Measurements from ENCODE around the gene DNAL4. TPM values are rescaled to one million over a fixed set of nuclear protein-coding genes. Genes with fewer than 3 reads are reported as not detected.

The DNAL4 gene
- polyA plus RNA-seq, 1 donor (not counting 4 experiments of a cell fraction or from before 2014, with no cell fraction given) = 11.4 TPM

DNA sequence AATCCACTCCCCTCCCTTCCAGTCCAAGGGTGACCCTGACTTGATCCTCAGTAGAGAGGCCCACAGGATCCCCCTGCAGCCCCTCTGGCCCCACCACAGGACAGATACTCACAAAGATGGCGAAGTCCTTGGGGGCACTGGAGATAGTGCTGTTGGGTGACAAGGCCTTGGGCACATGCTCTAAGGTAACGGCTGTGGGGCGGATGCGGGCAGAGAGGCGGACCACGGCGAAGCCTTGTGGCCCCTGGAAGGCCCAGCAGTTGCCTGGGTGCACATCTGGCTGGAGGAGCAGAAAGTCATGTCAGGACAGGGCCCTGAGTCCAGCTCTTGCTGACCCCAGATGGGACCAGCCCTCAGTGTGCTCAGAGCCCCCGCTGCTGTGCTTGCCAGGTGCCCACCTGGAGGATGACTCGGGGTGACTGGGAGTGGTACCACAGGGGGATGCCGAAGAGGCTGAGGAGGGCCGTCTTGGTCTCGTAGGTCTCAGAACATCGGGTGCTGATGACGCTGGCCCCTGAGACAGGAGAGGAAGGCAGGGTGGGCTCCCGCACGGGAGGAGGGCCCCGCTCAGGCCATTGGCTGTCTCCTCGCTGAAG, 55.4 kb downstream of the DNAL4 start:
- Histone ChIP-seq H3K79me2 (ENCODE audit: control insufficient read depth, insufficient read depth, low read length) (no peaks in the 10 kb centered on the region), H3K4me1 (ENCODE audit: control insufficient read depth, extremely low read depth, insufficient read depth, low read length) (peaks cover 18% of the 10 kb centered on the region), H3K4me2 (ENCODE audit: control insufficient read depth, extremely low read depth, insufficient read depth, low read depth, low read length) (no peak overlapping the region), H4K20me1 (ENCODE audit: control insufficient read depth, extremely low read depth, insufficient read depth, low read length) (no peaks in the 10 kb centered on the region), H3K4me3 (ENCODE audit: control insufficient read depth in 2 of 3, extremely low read depth in 1 of 3, insufficient read depth in 2 of 3, low read depth in 1 of 3, low read length in 3 of 3) (no peak overlapping the region), H3K36me3 (ENCODE audit: control insufficient read depth in 2 of 2, extremely low read depth in 1 of 2, insufficient read depth in 2 of 2, low read length in 2 of 2) (peaks cover 50 to 70% of the 10 kb centered on the region in 2 experiments), H3K9ac (ENCODE audit: control insufficient read depth, extremely low read depth, insufficient read depth, low read length) (no peak overlapping the region), H3K9me3 (ENCODE audit: control insufficient read depth, low read depth, low read length) (no peaks in the 10 kb centered on the region), H3K9me1 (ENCODE audit: control insufficient read depth, extremely low read depth, insufficient read depth, low read length) (no peaks in the 10 kb centered on the region), H2AFZ (ENCODE audit: control insufficient read depth, low read length) (no peak overlapping the region), H3K27ac (ENCODE audit: control insufficient read depth, insufficient read depth, low read length) (no peak overlapping the region), H3K27me3 (ENCODE audit: control insufficient read depth, extremely low read depth, insufficient read depth, low read length) (no peaks in the 10 kb centered on the region)
- DNase-seq (ENCODE audit: low read depth, low spot score) (no peak), FAIRE-seq (no peak)
- TF ChIP-seq, protein P1, sequence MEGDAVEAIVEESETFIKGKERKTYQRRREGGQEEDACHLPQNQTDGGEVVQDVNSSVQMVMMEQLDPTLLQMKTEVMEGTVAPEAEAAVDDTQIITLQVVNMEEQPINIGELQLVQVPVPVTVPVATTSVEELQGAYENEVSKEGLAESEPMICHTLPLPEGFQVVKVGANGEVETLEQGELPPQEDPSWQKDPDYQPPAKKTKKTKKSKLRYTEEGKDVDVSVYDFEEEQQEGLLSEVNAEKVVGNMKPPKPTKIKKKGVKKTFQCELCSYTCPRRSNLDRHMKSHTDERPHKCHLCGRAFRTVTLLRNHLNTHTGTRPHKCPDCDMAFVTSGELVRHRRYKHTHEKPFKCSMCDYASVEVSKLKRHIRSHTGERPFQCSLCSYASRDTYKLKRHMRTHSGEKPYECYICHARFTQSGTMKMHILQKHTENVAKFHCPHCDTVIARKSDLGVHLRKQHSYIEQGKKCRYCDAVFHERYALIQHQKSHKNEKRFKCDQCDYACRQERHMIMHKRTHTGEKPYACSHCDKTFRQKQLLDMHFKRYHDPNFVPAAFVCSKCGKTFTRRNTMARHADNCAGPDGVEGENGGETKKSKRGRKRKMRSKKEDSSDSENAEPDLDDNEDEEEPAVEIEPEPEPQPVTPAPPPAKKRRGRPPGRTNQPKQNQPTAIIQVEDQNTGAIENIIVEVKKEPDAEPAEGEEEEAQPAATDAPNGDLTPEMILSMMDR (optimal IDR thresholded peaks at IDR 0.05 in 1 of 3, IDR thresholded peaks at IDR 0.05 in 1 of 3, conservative IDR thresholded peaks at IDR 0.05 in 1 of 3; ENCODE audit: extremely low read depth in 1 of 3, insufficient read depth in 2 of 3, low read length in 3 of 3) = no peak
- no peak for TF ChIP-seq EZH2 (IDR thresholded peaks at IDR 0.05; ENCODE audit: low read length)
- dilution Hi-C loops (cut with MboI; ENCODE audit: extremely low pct_ligation_motif_present, low sequenced_read_pairs) = no loop called here

DNA sequence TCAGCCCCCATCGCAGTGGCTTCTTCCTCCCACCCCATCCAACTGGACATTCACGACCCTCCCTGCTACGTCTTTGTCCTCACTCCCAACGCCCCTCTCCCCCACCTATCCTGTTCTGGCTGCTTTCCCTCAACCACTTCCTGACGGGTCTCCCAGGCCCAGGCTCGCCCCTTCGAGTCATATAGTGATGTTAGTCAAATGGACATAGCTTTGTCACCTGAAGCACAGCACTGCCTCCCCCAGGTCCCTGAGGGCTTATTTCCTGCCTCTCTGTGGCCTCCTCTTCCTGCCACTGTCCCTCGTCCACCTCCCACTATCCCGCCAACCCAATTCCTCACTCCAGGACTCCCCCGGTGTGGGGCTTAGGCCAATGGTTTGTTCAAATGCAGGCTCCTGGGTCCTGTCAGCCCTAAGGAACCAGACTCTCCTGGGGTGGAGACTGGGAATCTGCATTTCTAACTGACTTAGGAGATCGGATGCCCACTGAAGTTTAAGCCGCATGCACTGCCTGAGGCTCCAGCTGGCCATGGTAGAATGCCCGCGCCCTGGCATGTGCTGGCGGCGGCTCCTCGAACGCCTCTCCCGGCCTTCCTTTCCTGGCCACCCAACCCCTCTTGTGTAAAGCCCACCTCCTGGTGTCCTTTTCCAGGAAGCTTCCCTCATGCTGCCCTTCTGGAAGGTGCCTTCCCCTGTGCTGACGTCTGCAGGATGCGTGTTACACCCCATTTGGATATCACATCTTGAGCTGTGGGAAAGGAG, 56.5 kb downstream of the DNAL4 start:
- H2AFZ ChIP-seq (ENCODE audit: control insufficient read depth, low read length) = no peak overlapping the region
- no peak overlapping the region for H3K27ac ChIP-seq (ENCODE audit: control insufficient read depth, insufficient read depth, low read length)
- dilution Hi-C loops (cut with MboI; ENCODE audit: extremely low pct_ligation_motif_present, low sequenced_read_pairs) = no loop called here
- H3K4me2 ChIP-seq (ENCODE audit: control insufficient read depth, extremely low read depth, insufficient read depth, low read depth, low read length) = no peak overlapping the region
- no peak overlapping the region for H3K4me3 ChIP-seq (ENCODE audit: control insufficient read depth in 2 of 3, extremely low read depth in 1 of 3, insufficient read depth in 2 of 3, low read depth in 1 of 3, low read length in 3 of 3)
- DNase-seq (ENCODE audit: low read depth, low spot score) (no peak), FAIRE-seq (no peak)
- H3K9me3 ChIP-seq (ENCODE audit: control insufficient read depth, low read depth, low read length) = no peaks in the 10 kb centered on the region
- no peaks in the 10 kb centered on the region for H3K27me3 ChIP-seq (ENCODE audit: control insufficient read depth, extremely low read depth, insufficient read depth, low read length)
- peaks cover 23% of the 10 kb centered on the region for H3K4me1 ChIP-seq (ENCODE audit: control insufficient read depth, extremely low read depth, insufficient read depth, low read length)
- H3K79me2 ChIP-seq (ENCODE audit: control insufficient read depth, insufficient read depth, low read length) = no peaks in the 10 kb centered on the region
- peaks cover 2% of the 10 kb centered on the region for H4K20me1 ChIP-seq (ENCODE audit: control insufficient read depth, extremely low read depth, insufficient read depth, low read length)
- TF ChIP-seq, protein P1 (optimal IDR thresholded peaks at IDR 0.05 in 1 of 3, IDR thresholded peaks at IDR 0.05 in 1 of 3, conservative IDR thresholded peaks at IDR 0.05 in 1 of 3; ENCODE audit: extremely low read depth in 1 of 3, insufficient read depth in 2 of 3, low read length in 3 of 3) = peak in 1 of 3 experiments; percentile 30
- no peak for TF ChIP-seq EZH2 (IDR thresholded peaks at IDR 0.05; ENCODE audit: low read length)
- H3K9me1 ChIP-seq (ENCODE audit: control insufficient read depth, extremely low read depth, insufficient read depth, low read length) = no peaks in the 10 kb centered on the region
- peaks cover 47 to 65% of the 10 kb centered on the region in 2 experiments for H3K36me3 ChIP-seq (ENCODE audit: control insufficient read depth in 2 of 2, extremely low read depth in 1 of 2, insufficient read depth in 2 of 2, low read length in 2 of 2)
- no peak overlapping the region for H3K9ac ChIP-seq (ENCODE audit: control insufficient read depth, extremely low read depth, insufficient read depth, low read length)

Data from keratinocyte (primary cell).